Adrenal gland (tissue), 12 donors: Measurements from ENCODE around the gene TTC22. TPM values are rescaled to one million over a fixed set of nuclear protein-coding genes. Genes with fewer than 3 reads are reported as not detected.

Experiments used
- DNase-seq, 7 donors: peaks; one replicate each; pipeline ENCODE4 v3.0.0-alpha.2; 2019 to 2020
- H3K27ac ChIP-seq, 5 donors: fragments of 200-600 bp; sonication (generic) in 4 of 5; 1 replicate in 3 of 5; 2 replicates in 2 of 5; pipeline versions ENCODE4 v1.5.1 to v1.8.0; 2016 to 2020; ENCODE audit warnings: mild to moderate bottlenecking in 1 of 5
- H3K27me3 ChIP-seq: fragments of 200-600 bp; 2 replicates; pipeline ENCODE4 v1.8.0; 2021
- H3K36me3 ChIP-seq, 2 donors: fragments of 200-600 bp; replicated peaks in 1 of 2; 1 replicate in 1 of 2; 2 replicates in 1 of 2; pipeline versions ENCODE4 v1.5.1 to v1.8.0; 2018 to 2022
- H3K4me1 ChIP-seq, 2 donors: fragments of 200-600 bp; replicated peaks in 1 of 2; 1 replicate in 1 of 2; 2 replicates in 1 of 2; pipeline versions ENCODE4 v1.5.1 to v1.8.0; 2018 to 2021
- H3K4me3 ChIP-seq, 4 donors: fragments of 200-600 bp; sonication (generic) in 3 of 4; one replicate each; pipeline ENCODE4 v1.5.1; 2016 to 2018
- H3K9me3 ChIP-seq, 3 donors: fragments of 200-600 bp; sonication (generic) in 1 of 3; replicated peaks in 1 of 3; 1 replicate in 2 of 3; 2 replicates in 1 of 3; pipeline versions ENCODE4 v1.5.1 to v1.8.0; 2016 to 2021
- POLR2A ChIP-seq, 2 donors: fragments of 450-650 bp; IDR thresholded peaks; one replicate each; pipeline ENCODE4 v1.6.1; 2017; ENCODE audit warnings: antibody characterized with exemption in 2 of 2, mild to moderate bottlenecking in 2 of 2, moderate library complexity in 1 of 2
- WGBS, 4 donors: extraction: QIAGEN DNeasy Blood & Tissue Kit in 2 of 4; methylation state at CpG; one replicate each; pipeline versions ENCODE4 v1.1.5 to v1.1.7; 2013 to 2017; 5-methylcytosine and 5-hydroxymethylcytosine counted together
- intact Hi-C, 2 donors: fragments of 100-400 bp; cut with DNase I; formaldehyde crosslinking; loops; one replicate each; pipeline versions ENCODE4 v1.14.1 to v1.15.0; 2022 to 2023
- polyA plus RNA-seq, 3 donors: library from polyadenylated mRNA; stranded (reverse); fragments of 200-250 nt in 2 of 3; fragments of 350-450 nt in 1 of 3; fragmentation: Illumina TruSeq in 1 of 3; extraction: RNeasy Lipid Tissue Mini Kit (QIAGEN cat#74804) in 1 of 3; gene quantifications; one replicate each; pipeline ENCODE4 v1.2.3, GENCODE V29; 2013 to 2014
- total RNA-seq, 9 donors: library from RNA; depleted of rRNA in 4 of 9; stranded (reverse); fragments of >200 nt in 4 of 9; fragments of 120-200 nt in 1 of 9; fragmentation: NEBNext Ultra II Directional in 1 of 9; extraction: Animal tissue kit (Norgen Biotek cat#: 25700) in 1 of 9; gene quantifications; one replicate each; pipeline versions ENCODE4 v1.1.0 to v1.2.4, GENCODE V29; 2013 to 2023
- TF ChIP-seq, protein P1 (sequence below), 6 experiments: fragments of 450-650 bp in 4 of 6; fragments of 200-600 bp in 2 of 6; sonication (generic) in 1 of 6; IDR thresholded peaks; 1 replicate in 5 of 6; 2 replicates in 1 of 6; pipeline versions ENCODE4 v1.5.1 to v1.8.0; 2016 to 2021; ENCODE audit warnings: antibody characterized with exemption in 6 of 6, mild to moderate bottlenecking in 2 of 6, moderate library complexity in 1 of 6
- donor health status: healthy with polysubstance abuse.
- donor health status: Bipolar disorder and iron deficiency.
- donor health status: DM: yes; HTN: yes; CAD: no.
- donor health status: DM: no; HTN: no; CAD: no.
- donor health status: DM: no; HTN: no; CAD: no.
- donor health status: DM: yes; HTN: yes; CAD: no.

Gene TTC22
- total and polyA plus RNA-seq, 12 donors, result 0.09 to 2.3 (median 1.7) TPM

GRCh38 chr1:54842206-54842915 is 41.2 kb upstream of the TTC22 start:
- Histone ChIP-seq H3K9me3 (no peaks in the 10 kb centered on the region), H3K4me1 (no peaks in the 10 kb centered on the region), H3K4me3 (no peak overlapping the region), H3K36me3 (no peaks in the 10 kb centered on the region), H3K27ac (no peak overlapping the region), H3K27me3 (no peaks in the 10 kb centered on the region)
- TF ChIP-seq POLR2A (IDR thresholded peaks at IDR 0.05), result no peak
- TF ChIP-seq, protein P1, sequence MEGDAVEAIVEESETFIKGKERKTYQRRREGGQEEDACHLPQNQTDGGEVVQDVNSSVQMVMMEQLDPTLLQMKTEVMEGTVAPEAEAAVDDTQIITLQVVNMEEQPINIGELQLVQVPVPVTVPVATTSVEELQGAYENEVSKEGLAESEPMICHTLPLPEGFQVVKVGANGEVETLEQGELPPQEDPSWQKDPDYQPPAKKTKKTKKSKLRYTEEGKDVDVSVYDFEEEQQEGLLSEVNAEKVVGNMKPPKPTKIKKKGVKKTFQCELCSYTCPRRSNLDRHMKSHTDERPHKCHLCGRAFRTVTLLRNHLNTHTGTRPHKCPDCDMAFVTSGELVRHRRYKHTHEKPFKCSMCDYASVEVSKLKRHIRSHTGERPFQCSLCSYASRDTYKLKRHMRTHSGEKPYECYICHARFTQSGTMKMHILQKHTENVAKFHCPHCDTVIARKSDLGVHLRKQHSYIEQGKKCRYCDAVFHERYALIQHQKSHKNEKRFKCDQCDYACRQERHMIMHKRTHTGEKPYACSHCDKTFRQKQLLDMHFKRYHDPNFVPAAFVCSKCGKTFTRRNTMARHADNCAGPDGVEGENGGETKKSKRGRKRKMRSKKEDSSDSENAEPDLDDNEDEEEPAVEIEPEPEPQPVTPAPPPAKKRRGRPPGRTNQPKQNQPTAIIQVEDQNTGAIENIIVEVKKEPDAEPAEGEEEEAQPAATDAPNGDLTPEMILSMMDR (IDR thresholded peaks at IDR 0.05), result no peak
- intact Hi-C loops, result no loop called here
- DNase-seq, result no peak
- 83 to 89% (median 85%) methylated on average over 10 of the region's 10 CpGs for WGBS, 4 donors

DNA sequence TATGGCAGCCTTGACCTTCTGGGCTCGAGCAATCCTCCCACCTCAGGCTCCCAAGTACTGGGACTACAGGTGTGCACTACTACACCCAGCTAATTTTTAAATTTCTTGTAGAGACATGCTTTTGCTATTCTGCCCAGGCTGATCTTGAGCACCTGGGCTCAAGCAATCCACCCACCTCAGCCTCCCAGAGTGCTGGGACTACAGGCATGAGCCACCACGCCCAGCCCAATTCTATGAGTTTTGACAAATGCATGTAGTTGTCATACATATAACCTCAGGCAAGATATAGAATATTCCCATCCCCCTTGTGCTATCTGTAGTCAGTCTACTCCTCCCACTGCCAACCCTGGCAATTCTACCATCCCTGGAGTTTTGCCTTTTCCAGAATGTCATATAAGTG is 38.7 kb upstream of the TTC22 start:
- intact Hi-C loops, result no loop called here
- TF ChIP-seq POLR2A (IDR thresholded peaks at IDR 0.05), result no peak
- TF ChIP-seq, protein P1 (IDR thresholded peaks at IDR 0.05), result no peak
- WGBS, 4 donors, result 53 to 68% (median 57%) methylated on average over 2 of the region's 2 CpGs
- no peak overlapping the region for H3K4me3 ChIP-seq
- H3K9me3 ChIP-seq, result no peaks in the 10 kb centered on the region
- DNase-seq, result peak in 1 of 7 donors; percentile 31
- H3K27me3 ChIP-seq, result no peaks in the 10 kb centered on the region
- H3K27ac ChIP-seq, result no peak overlapping the region
- H3K36me3 ChIP-seq, result no peaks in the 10 kb centered on the region
- H3K4me1 ChIP-seq, result no peaks in the 10 kb centered on the region

DNA sequence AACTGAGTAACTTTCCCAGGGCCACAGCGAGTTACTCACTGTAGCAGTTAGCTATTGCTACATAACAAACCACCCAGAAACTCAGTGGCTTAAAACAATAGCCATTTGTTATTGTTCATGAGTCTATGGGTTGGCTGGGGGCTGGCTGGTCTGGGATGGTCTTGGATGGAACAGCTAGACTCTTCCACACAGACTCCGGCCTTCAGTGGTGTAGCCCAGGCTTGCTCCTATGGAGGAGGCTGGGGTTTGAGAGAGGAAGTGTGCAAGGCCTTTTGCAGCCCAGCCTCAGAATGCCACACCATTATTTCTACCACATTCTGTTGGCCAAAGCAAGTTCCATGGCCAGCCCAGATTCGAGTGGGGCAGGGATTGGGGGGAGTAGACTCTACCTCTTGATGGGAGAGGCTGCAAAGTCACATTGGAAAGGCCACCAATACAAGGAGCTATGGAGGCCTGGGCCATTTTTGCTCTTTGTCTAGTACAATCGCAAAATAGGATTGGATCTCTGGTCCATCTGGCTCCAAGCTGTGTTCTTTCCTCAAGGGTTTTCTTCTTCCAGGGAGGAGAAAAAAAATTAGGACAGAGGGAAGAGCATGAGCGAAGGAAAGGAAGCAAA is 37.5 kb upstream of the TTC22 start:
- no peaks in the 10 kb centered on the region for H3K9me3 ChIP-seq
- intact Hi-C loops, result no loop called here
- no peaks in the 10 kb centered on the region for H3K36me3 ChIP-seq
- 77 to 87% (median 83%) methylated on average over 5 of the region's 5 CpGs for WGBS, 4 donors
- no peak overlapping the region for H3K27ac ChIP-seq
- H3K4me3 ChIP-seq, result no peak overlapping the region
- no peak for TF ChIP-seq POLR2A (IDR thresholded peaks at IDR 0.05)
- TF ChIP-seq, protein P1 (IDR thresholded peaks at IDR 0.05), result no peak
- no peaks in the 10 kb centered on the region for H3K27me3 ChIP-seq
- no peaks in the 10 kb centered on the region for H3K4me1 ChIP-seq
- DNase-seq, result peak in 1 of 7 donors; percentile 29

- Histone ChIP-seq H3K9me3 (no peaks in the 10 kb centered on the region), H3K27ac (no peak overlapping the region), H3K27me3 (no peaks in the 10 kb centered on the region), H3K36me3 (no peaks in the 10 kb centered on the region), H3K4me3 (no peak overlapping the region), H3K4me1 (no peaks in the 10 kb centered on the region)
- peak in 1 of 7 donors; percentile 34 for DNase-seq
- TF ChIP-seq, protein P1 (IDR thresholded peaks at IDR 0.05), result no peak
- no peak for TF ChIP-seq POLR2A (IDR thresholded peaks at IDR 0.05)
- 69 to 76% (median 74%) methylated on average over 4 to 6 of the region's 6 CpGs for WGBS, 4 donors
- intact Hi-C loops, result no loop called here
These were observed 36.1 kb upstream of the TTC22 start for GRCh38 chr1:54837002-54837853.
